COLO668 (cell line): Measurements from ENCODE around the gene GPR68.
"Not testable (repeated sequence)": the region's sequence is repeated elsewhere in the genome, so short reads cannot be mapped to it uniquely, and the experiment has no call there.

Experiments
- DNase-seq: peaks from one replicate; lab custom pipeline; 2025; ENCODE audit not compliant: unreplicated experiment; lab: John Stamatoyannopoulos, UW

The GPR68 gene

GRCh38 chr14:91273273-91273884 lies 28.9 kb upstream of the GPR68 start:
- DNase-seq, result no peak

GRCh38 chr14:91272341-91273272 lies 28.1 kb upstream of the GPR68 start:
- DNase-seq, result no peak

GRCh38 chr14:91271639-91272038 lies 27.1 kb upstream of the GPR68 start:
- no peak for DNase-seq

- DNase-seq, result no peak
Observed at GRCh38 chr14:91270619-91271018, 26.1 kb upstream of the GPR68 start.

GRCh38 chr14:91270188-91270587 lies 25.7 kb upstream of the GPR68 start:
- DNase-seq, result no peak

GRCh38 chr14:91269076-91269991 lies 24.8 kb upstream of the GPR68 start:
- no peak for DNase-seq

- no peak for DNase-seq
Observed at GRCh38 chr14:91267965-91268437, 23.5 kb upstream of the GPR68 start.

- not testable (repeated sequence) for DNase-seq
Observed at GRCh38 chr14:91266276-91266675, 21.8 kb upstream of the GPR68 start.

GRCh38 chr14:91265404-91265803 lies 20.9 kb upstream of the GPR68 start:
- no peak for DNase-seq

- peak; percentile 64 for DNase-seq
Observed at GRCh38 chr14:91264151-91265150, 19.9 kb upstream of the GPR68 start.

GRCh38 chr14:91263329-91263728 lies 18.8 kb upstream of the GPR68 start:
- no peak for DNase-seq

GRCh38 chr14:91261986-91262549 lies 17.6 kb upstream of the GPR68 start:
- DNase-seq, result no peak

GRCh38 chr14:91261115-91261514 lies 16.6 kb upstream of the GPR68 start:
- no peak for DNase-seq

GRCh38 chr14:91258876-91259275 lies 14.4 kb upstream of the GPR68 start:
- DNase-seq, result no peak

- DNase-seq, result no peak
Observed at GRCh38 chr14:91258011-91258618, 13.6 kb upstream of the GPR68 start.

GRCh38 chr14:91257328-91258010 lies 13.0 kb upstream of the GPR68 start:
- no peak for DNase-seq

GRCh38 chr14:91256661-91257060 lies 12.2 kb upstream of the GPR68 start:
- DNase-seq, result no peak

GRCh38 chr14:91255026-91255695 lies 10.7 kb upstream of the GPR68 start:
- DNase-seq, result no peak
